Stimulated activated CD4-positive, alpha-beta T cell treated with anti-CD3 and anti-CD28 coated beads, Interleukin-4, amount 100 ng/mL, for 24 hours (primary cell): ENCODE data around the gene NKG7.

ENCODE experiments used
- DNase-seq: peaks from one replicate; pipeline ENCODE4 v3.0.0-alpha.2; 2020

The NKG7 gene

DNA sequence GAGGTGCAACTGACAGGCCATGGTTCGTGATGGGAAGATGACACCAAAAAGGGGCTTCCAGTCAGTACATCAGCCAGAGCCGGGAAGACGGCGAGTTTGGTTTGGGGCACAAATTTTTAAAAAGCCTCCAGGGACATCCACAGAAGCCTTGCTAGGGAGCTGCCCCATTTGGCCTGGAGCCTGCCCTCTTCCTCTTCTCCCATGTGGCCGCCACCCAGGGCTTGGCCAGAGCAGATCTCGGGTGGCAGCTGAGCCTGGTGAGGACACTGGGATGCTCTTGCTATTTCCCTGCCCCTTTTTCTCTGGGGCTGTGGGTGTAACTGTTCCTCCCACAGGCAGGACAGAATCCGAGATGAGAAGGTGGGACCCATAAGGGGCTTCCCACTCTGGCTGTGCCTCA is 14.5 kb downstream of the NKG7 start:
- DNase-seq: no peak

DNA sequence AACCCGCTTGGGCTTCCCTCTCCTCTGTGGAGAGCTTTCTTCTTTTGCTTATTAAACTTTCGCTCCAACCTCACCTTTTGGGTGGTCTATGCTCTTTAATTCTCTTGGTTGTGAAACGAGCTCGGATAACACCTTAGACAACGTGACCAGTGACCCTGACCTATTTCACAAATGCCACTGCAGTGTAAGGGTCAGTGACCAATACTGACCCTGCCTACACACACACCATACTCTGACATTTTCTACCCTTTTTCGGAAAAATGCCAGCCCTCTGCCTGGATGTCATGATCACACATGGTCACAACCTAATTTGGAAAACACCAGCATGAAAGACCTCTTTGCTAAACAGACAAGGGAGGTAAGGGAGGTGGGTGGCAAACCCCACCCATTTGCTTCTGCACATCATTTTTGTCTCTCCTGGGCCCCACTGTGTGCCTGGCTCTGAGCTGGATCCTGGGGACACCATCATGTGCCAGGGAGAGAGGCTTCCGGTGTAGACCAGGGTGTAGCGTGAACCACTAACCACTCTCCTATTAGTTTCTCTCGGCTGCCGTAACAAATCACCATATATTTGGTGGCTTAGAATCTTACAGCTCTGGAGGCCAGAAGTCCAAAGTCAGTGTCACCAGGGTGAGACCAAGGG is 16.2 kb downstream of the NKG7 start:
- DNase-seq: no peak

DNA sequence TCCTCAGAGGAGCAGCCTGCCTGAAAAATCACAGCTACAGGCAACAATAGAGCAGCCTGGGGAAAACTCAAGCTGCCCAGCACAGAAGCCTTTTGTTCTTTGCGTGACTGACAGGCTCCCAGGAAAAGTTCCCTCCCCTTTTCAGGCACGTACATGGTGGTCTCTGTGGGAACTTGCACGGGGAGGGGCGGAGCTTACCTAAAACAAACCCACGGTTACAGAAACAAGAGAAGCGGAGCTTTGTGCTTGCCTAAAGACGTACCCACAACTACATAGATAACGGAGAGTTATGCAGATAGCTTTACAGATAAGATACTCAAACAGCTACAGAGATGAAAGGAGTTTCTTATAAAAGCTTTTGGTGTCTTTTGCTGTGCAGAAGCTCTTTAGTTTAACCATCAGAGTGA is 17.7 kb downstream of the NKG7 start:
- DNase-seq: peak; percentile 37

DNA sequence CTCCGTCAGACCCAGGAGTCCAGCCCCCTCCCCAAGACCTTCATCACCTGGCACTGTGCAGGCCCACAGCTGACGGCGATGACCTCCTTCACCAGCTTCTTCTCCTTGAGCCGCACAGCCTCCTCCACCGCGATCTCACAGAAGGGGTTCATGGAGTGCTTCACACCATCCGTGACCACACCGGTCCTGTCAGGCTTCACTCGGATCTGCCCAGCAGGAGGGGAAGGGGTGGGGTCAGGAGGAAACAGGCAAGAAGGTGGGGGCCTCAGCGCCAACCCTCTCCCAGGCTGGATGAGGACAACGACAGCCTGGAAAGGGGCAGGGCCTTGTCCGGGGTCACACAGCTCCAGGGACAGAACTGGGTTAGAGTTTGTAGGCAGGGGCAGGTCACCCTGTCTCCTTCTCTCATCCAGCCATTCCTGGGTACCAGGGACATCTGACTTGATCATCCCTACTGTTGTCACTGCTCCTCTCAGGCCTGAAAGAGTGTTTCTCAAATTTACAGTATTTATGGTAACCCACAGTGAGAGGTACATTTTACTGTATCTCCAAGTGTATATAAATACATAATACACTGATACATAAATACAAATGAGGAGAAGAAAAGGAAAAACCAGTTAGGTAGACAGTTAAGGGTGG is 18.2 kb downstream of the NKG7 start:
- no peak for DNase-seq

DNA sequence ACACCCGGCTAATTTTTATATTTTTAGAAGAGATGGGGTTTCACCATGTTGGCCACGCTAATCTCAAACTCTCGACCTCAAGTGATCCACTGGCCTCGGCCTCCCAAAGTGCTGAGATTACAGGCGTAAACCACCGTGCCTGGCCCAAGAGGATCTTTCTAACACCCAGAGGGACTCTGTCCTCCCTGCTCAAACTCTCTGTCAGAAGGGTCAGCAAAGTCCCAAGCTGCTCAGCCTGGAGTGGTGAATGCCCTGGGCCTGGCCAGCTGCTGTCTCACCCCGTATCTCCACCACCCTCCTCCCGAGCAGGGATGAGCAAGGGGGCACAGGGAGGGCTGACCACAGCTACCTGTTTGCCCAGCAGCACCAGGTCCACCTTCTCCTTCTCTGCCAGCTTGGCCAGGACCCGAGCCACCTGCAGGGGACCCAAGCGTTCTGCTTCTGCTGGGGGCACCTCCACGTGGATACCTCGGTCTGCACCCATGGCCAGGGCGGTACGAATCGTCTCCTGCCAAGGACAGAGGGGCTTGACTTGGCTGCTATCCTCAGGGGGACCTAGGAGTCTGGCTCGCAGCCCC is 19.6 kb downstream of the NKG7 start:
- DNase-seq: no peak

DNA sequence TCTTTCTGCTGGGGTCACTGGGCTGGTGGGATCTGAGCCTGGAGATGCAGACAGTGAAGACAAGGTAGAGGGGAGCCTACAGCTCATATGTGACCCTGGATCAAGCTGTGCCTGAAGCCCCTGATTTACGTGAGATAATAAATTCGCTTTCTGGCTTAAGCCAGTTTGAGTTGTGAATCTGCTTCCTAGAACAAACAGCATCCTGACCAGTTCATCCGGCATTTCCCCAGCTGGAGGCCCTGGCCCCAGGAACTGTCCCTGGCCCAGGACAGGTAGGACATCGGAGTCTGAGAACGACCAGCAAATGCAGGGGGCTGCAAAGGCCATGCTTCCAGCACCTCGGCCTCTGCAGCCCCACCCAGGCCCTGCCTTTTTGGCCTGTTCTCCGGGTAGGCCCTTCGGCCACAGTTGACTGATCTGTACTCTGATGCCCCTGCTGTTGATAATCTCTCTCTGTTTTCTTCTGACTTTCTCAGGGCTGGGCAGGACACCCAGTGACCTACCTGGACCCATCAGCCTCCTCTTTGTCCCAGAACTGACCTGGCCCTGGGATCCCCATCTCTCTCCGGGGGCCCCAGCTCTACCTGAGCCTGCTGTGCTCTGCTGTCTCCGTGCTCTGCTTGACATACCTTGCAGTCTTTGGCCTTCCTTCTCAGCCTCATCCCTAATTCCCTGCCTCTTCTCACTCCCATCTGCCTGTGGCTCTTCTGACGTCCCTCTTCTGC is 21.0 kb downstream of the NKG7 start:
- no peak for DNase-seq

DNA sequence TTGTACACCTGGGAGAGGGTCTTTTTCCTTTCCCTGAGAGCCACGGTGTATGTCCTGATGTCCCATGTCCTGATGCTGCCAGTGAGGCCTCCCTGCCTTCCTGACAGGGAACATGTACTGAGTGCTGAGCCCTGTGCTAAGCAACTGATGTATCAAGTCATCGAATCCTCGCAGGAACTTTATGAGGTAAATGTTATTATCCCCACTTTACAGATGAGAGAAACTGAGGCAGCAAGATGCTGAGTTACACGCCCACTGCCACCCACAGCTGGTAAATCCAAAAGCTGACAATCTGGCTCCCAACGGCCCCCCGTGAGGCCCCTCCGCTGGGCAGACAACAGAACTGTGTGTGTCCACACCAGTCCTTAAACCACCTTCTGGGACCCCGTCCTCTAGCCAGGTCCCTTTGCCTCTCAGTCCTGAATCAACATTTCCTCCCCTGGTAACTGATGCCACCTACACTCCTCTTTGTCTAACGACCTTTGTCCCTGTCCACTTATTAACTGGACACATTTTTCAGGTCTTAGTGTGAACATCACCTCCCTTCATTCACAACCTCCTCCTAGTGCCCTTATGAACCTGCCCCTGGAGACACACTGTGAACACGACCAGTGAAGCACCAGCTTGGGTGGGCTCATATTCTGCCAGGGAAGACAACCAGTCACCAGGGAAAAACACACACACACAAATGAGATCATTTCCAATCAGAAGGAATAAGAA is 25.1 kb downstream of the NKG7 start:
- DNase-seq: no peak

DNA sequence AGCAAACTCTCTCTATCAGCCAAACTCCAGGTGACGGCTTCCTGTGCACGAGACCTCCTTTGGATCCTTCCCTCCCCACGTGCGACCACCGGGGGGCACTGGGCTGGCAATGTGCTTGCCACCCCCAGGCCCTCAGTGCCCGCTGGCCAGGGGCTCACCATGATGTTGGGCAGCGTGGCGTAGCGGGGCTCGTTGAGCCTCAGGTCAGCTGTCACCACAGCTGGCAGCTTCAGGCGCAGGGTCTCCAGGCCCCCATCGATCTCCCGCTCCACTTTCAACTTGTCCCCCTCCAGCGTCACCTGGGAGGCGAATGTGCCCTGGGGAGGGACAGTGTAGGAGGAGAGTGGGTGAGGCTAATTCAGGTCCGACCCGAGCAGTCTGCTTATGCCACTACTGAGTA is 25.7 kb downstream of the NKG7 start:
- no peak for DNase-seq

DNA sequence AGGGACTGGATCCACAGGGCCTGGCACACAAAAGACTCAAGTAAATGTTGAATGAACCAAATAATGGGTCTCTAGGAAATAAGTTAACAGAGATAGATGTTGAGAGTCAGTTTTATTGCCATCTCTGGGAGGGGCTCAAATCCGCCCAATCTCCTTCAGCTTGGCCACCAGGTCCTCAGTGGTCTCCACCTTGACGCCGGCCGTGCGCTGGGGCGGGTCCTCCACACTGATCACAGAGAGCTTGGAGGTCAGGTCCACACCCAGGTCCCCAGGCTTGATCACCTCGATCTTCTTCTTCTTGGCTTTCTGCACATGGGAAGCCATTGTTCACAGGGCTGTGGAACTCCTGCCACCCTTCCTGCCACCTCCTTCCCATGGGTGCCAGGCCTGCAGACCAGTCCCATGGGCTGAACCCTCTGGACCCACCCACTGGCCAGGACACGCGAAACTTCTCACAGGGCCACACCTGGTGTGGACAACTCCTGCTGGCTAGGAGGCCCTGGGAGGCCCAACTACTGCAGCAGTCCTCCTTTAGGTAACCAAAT is 27.3 kb downstream of the NKG7 start:
- no peak for DNase-seq

DNA sequence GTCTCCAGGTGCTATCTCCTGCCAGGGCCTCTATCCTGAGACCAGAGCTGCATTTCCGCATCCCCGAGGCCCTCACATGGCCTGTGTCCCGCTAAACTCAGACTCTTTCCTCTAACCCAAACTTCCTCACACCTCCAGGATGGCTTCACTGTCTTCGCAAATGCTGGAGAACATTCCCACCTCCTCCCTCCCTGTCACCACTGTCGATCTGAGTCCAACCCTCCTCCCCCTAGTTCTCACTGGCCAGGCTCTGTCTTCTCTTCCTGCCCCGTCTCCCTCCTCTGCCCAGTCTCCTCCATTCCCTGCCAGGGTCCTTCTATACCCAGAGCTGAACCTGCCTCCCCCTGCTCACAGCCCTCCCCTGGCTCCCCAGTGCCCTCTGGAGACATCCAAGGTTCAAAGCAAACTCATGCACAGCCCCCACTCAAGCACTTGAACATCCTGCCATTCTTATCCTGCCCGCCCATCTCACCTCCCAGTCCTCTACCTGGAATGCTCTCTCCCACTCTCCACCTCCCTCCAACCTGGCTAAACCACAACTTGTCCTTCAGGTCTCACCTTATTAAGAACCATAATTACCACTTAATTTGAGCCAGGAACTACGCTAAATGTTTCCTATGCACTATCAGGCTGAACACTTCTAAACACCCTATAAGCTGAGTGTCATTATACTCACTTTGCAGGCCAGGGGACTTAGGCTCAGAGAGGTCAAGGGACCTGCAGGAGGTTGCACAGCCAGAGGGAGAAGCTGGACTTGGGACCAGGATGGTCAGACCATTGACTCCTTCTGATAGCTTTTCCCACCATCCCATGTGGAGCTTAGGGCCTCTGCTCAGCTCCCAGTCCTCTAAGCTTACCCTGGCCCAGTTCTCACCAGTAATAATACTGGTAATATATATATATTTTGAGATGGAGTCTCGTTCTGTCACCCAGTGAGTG is 29.6 kb downstream of the NKG7 start:
- DNase-seq: no peak

DNA sequence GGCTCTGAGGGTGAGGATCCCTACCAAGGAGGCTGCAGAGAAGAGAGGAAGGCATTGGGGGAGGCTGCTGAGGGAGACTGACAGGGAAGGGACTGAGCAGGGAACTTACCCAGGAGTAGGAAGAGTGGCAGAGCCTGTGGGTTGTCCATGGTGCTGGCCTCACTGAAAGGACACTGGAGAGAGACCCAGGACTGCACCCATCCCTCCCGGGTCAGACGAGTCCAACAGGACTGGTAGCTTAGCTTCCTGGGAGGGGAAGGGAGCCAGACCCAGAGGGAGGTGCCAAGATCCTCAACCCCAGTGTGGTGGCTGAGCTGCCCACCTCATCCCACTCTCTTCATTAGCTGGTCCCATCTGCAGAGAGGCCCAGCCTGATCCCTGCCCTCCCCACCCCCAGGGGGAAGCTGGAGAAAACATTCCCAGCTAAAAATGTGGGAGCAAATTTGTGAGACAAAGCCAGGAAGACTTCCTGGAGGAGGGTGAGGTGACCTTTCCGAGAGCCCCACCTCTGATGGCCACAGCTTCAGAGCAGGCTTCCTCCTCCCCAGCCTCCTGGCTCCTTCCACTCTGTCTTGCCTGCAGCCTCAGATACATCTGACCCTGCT is 30.4 kb downstream of the NKG7 start, which contains the start of gene VSIG10L:
Gene VSIG10L (minus strand): TSS at position 164 of the 605 bp plus-strand sequence. CDS start 15 bp downstream, at position 149.
- DNase-seq: no peak

DNA sequence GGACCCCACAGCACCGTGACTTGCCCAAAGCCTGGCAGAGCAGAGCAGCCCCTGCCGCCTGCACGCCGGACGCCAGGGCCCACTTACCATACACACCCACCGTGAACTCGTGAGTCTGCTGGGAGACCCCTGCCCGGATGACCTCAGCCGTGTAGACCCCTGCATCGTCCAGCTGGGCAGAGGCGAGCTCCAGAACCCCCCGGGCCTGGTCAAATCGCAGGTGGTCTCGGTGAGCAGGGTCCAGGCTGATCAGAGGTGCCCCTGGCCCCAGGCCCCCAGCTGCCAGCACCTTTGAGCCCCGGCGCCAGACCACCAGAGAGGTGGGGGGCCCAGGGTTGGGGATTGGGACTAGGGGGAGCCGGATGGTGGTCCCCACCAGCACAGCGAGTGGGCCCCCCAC is 31.4 kb downstream of the NKG7 start:
- no peak for DNase-seq

DNA sequence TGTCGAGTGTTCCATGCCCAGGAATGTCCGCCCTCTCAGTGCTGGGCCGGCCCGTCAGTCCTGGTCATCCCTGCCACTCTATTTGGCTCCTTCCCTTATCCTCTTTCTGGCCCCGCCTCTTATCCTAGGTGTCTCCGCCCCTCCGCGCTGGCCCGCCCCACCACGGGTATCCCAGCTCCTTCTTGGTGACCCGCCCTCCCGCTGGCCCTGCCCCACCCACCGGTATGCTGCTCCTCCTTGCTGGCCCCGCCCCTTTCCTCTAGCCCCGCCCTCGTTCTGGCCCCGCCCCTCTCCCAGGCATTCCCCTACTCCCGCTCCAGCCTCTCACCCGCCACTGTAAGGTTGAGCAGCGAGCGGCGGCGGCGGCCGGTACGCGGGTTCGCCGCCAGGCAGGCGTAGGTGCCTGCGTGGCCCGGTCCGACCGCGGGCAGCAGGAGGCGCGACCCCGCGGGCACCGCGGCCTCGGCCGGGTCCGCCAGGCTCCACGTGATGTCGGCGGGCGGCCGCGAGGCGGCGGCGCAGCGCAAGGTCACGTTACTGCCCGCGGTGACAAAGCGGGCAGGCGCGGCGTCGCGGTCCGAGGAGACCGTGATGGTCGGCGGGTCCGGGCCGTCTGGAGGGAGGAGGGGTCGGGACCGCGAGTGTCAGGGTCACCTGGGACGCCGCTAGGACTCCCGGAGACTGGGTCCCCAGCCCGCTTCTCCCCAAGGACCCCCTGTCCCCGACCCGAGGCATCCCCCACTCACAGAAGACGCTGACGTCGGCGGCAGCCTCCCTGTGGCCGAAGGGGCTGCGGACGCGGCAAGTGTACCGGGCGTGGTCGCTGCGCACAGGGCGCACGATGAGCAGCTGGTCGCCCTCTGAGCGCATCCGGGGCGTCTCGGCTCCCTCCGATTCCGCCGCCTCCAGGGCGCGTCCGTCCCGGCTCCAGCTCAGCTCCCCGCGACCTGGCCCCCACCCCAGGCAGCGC is 32.5 kb downstream of the NKG7 start:
- DNase-seq: peak; percentile 95

DNA sequence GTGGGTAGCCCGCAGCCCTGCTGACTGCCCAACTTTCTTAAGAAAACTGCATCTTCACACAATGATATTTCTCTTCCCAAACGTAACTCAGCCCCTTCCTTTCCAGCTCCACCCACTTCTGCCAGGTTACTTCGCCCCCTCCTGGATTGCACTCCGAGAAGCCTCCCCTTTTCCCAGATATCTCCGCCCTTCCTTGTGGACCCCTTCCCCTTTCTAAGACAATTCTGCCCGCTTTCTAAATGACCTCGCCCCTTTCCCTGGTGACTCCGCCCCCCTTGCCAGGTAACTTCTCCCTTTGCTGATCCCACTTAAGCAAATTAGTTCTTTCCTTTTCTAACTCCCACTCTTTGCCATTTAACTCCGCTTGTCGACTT is 33.2 kb downstream of the NKG7 start:
- no peak for DNase-seq

DNA sequence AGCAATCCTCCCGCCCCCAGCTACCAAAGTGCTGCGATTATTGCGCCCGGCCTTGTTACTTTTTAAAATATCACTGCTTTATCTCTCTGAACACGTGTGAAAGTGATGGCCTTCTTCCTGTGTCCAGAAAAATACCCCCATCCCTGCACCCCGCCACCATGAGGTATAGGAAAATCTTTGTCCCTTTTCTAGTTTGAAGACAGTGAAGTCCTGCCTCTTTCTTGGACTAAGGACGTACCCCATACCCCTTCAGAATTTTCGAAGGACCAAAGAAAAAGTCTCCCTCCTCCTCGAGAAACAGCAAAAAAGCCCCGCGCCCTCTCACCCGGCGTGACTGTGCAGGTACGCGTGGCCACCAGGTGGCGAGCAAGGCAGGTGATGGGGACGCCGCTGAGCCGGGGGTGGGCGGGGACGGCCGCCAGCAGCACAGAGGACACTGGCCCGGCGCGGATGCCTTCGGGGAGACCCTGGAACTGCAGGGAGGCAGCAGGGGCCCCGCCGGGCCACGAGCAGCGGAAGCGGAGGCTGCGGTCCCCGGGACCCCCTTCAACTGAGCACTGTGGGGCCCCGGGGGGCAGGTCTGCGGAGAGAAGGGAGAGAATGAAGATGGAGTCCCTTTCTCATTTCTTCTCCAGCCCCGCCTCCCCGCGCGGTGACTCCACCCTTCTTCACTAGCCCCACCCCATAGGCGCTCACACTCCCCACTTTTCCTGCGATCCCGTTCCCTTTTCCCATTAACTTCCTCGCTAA is 33.7 kb downstream of the NKG7 start:
- DNase-seq: peak; percentile 89

DNA sequence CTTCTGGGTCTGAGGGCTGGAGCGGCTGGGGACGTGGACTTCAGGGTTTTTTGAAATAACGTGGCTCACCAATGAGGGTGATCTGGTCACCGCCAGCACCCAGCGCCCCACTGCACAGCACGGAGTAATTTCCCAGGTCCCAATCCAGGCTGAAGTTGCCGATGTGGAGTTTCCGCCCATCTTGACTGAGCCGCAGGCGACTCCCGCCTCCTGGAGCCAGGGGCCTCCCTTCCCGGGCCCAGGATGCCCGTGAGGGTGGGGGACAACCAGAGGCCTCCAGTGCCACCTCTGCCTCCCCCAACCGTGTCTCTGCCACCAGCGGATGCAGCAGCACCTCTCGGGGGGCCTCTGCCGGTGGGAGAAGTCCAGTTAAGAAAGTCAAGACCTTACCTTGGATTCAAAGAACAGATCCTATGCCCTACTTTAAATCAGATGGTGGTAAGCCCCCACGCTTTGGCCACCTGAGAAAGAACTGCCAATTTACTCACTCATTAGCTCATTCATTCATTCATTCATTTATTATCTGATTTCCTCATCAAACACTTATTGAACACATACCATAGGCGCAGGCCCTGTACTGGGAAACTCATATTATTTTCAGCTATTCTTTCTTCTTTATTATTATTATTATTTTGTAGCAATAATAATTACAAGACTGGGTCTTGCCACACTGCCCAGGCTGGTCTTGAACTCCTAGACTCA is 34.4 kb downstream of the NKG7 start:
- DNase-seq: no peak

DNA sequence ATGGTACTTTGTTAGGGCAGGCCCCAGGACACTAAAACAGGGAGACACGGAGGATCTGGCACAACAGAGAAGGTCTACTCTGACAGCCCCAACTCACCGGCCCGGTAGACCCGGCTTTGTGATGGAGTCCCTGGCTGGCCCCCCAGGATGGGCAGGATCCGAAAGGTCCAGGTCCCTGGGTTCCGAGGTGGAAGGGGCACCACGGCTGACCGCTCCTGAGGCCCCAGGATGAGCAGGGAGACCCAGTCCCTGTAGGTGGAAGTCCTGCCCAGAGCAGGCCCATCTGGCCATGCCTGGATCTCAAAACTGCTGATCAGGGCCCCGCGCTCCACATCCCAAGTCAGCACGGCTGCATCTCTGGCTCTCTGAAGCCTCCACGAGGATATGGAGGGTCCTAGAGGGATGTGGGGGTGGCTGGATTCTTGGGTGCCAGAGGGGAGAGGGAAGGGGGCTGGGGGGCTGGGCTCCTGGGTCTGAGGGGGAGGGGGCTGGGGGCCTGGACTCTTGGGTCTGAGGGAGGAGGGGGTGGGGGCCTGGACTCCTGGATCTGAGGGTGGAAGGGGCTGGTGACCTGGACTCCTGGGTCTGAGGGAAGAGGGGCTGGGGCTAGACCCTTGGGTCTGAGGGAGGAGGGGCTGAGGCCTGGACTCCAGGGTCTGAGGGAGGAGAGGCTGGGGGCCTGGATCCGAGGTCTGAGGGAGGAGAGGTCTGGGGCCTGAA is 35.2 kb downstream of the NKG7 start:
- DNase-seq: no peak
